HL-60/S4 treated with phorbol 12-myristate 13-acetate at 8.2 ng/mL for 4 days and 3 days (cell line): ENCODE measurements around the gene TLNRD1.

Experiments
- in situ Hi-C: fragments of 300-500 bp; cut with MboI; formaldehyde crosslinking; loops from 2 replicates; pipeline ENCODE4 v1.15.0; 2022; ENCODE audit warnings: low sequenced_read_pairs

TLNRD1 gene

GRCh38 chr15:80976851-80977250 is 23.9 kb upstream of the TLNRD1 start:
- in situ Hi-C loops: loop anchor here (5.0 to 25.0 kb wide), 3 partner anchors 135 to 522 kb away; no protein-coding TSS in a partner anchor

GRCh38 chr15:80977627-80978036 is 23.1 kb upstream of the TLNRD1 start:
- in situ Hi-C loops: loop anchor here (5.0 to 25.0 kb wide), 3 partner anchors 135 to 523 kb away; no protein-coding TSS in a partner anchor

GRCh38 chr15:80978685-80979329 is 21.9 kb upstream of the TLNRD1 start:
- in situ Hi-C loops: loop anchor here (5.0 to 25.0 kb wide), 3 partner anchors 133 to 524 kb away; no protein-coding TSS in a partner anchor

GRCh38 chr15:80979538-80980200 is 21.1 kb upstream of the TLNRD1 start:
- in situ Hi-C loops: loop anchor here (5.0 to 25.0 kb wide), 3 partner anchors 133 to 525 kb away; no protein-coding TSS in a partner anchor

DNA sequence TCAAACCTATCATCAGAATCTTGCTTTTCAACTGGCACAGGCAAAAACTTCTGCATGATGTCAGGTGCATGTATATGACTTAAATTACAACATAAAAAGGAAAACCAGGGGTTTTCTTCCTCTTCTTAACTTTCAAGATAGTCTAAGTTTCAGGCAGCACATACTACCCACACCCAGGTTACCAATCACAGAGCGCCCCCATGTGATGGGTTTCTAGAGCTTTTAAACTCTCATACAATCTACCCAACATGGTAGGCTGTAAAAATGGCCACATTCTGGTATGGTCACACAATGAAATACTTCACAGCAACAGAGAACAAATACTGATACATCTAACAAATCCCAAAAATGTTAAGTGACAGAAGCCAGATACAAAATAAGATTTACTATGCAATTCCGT is 18.5 kb upstream of the TLNRD1 start:
- in situ Hi-C loops: loop anchor here (25.0 kb wide), 1 partner anchor 130 kb away; no protein-coding TSS in a partner anchor

DNA sequence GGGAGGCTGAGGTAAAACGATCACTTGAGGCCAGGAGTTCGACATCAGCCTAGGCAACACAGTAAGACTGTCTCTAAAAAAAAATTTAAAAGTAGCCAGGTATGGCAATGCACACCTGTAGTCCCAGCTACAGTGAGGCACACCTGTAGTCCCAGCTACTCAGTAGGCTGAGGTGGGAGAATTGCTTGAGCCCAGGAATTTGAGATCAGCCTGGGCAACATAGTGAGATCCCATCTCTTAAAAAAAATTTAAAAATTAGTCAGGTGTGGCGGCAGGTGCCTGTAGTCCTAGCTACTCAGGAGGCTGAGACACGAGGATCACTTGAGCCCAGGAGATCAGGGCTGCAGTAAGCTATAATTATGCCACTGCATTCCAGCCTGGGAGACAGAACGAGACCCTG is 17.9 kb upstream of the TLNRD1 start:
- in situ Hi-C loops: loop anchor here (25.0 kb wide), 1 partner anchor 129 kb away; no protein-coding TSS in a partner anchor

- in situ Hi-C loops: loop anchor here (25.0 kb wide), 1 partner anchor 127 kb away; no protein-coding TSS in a partner anchor
Measured at GRCh38 chr15:80984856-80985255, 15.9 kb upstream of the TLNRD1 start.

GRCh38 chr15:80985981-80986380 is 14.7 kb upstream of the TLNRD1 start:
- in situ Hi-C loops: loop anchor here (25.0 kb wide), 1 partner anchor 126 kb away; no protein-coding TSS in a partner anchor

GRCh38 chr15:80986487-80986886 is 14.2 kb upstream of the TLNRD1 start:
- in situ Hi-C loops: loop anchor here (25.0 kb wide), 1 partner anchor 126 kb away; no protein-coding TSS in a partner anchor

GRCh38 chr15:80988148-80988796 is 12.5 kb upstream of the TLNRD1 start:
- in situ Hi-C loops: loop anchor here (25.0 kb wide), 1 partner anchor 124 kb away; no protein-coding TSS in a partner anchor

DNA sequence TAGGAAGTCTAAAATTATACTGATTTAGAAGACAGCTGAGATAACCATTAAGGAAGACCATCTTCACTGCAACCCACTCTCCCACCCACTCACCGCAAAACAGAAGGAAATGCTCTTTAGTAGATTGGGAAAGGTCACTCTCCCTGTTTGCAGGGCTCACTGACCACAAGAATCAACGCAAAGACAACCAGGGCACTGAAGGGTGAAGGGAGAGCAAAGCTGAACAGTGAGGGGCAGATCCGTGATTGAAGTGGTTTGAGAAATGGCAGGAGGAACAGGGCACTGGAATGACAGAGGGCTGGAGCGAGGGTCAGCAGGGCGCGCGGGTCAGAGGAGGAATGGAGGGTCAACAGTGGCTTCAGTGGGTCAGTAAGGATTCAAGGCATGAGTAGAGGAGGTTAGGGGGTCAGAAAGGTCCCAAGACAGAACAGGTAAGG is 11.6 kb upstream of the TLNRD1 start:
- in situ Hi-C loops: loop anchor here (25.0 kb wide), 1 partner anchor 123 kb away; no protein-coding TSS in a partner anchor

GRCh38 chr15:80989518-80990478 is 10.9 kb upstream of the TLNRD1 start, which contains the start of gene MESD:
MESD (minus strand) TSS chr15:80989819; CDS start chr15:80989791, 28 bp downstream.
- in situ Hi-C loops: loop anchor here (25.0 kb wide), 1 partner anchor 123 kb away; no protein-coding TSS in a partner anchor

DNA sequence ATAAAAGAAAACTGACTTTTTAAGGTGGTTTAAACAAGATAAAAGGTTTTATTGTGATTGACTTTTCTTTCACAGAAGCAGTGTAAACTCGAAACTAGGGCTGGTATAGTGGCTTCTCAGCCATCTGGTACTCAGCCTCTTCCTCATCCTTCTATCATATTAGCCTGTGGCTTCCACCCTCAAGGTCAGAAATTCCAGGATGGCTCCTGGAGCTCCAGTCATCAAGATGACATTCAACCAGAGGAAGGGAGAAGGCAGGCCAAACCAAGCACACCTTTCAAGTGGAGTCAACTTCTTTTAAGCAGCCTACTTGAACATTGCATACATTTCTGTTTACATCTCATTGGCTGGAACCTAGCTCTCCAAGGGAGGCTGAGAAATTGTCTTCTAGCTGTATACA is 9.8 kb upstream of the TLNRD1 start:
- in situ Hi-C loops: loop anchor here (25.0 kb wide), 1 partner anchor 121 kb away; no protein-coding TSS in a partner anchor

GRCh38 chr15:80991421-80991820 is 9.3 kb upstream of the TLNRD1 start:
- in situ Hi-C loops: loop anchor here (25.0 kb wide), 1 partner anchor 121 kb away; no protein-coding TSS in a partner anchor

DNA sequence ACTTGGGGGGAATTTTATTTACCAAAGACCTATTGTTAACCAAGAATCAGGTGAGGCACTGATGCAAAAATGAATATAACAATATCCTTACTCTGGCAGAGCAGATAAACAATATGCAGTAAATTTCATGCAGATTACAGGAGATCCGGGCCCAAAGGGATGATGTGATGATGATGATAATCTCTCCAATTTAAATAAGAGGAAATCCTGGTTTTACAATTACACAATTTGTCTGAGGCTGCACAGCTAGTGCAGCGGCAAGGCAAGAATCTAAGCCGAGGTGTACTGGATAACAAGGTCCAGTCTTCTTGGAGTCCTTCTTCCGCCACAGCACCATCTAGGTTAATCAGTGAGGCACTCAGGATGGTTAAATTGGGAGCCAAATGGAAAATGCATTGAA is 8.7 kb upstream of the TLNRD1 start:
- in situ Hi-C loops: loop anchor here (25.0 kb wide), 1 partner anchor 120 kb away; no protein-coding TSS in a partner anchor

GRCh38 chr15:80992441-80992840 is 8.3 kb upstream of the TLNRD1 start:
- in situ Hi-C loops: loop anchor here (25.0 kb wide), 1 partner anchor 120 kb away; no protein-coding TSS in a partner anchor

- in situ Hi-C loops: loop anchor here (25.0 kb wide), 1 partner anchor 116 kb away; no protein-coding TSS in a partner anchor
Measured at GRCh38 chr15:80996247-80996646, 4.5 kb upstream of the TLNRD1 start.

DNA sequence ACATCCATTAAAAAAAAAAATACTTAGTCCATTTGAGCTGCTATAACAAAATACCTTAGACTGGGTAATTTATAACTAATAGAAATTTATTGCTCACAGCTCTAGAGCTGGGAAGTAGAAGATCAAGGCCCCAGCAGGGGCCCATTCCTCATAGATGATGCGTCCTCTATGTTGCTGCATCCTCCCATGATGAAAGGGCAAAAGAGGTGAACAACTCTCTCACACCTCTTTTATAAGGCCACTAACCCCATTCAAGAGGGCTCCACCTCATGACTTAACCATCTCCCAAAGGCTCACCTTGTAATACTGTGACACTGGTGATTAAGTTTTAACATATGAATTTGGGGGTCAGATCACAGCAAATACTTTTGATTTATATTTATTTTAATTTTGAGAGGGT is 3.0 kb upstream of the TLNRD1 start:
- in situ Hi-C loops: loop anchor here (25.0 kb wide), 1 partner anchor 115 kb away; no protein-coding TSS in a partner anchor

DNA sequence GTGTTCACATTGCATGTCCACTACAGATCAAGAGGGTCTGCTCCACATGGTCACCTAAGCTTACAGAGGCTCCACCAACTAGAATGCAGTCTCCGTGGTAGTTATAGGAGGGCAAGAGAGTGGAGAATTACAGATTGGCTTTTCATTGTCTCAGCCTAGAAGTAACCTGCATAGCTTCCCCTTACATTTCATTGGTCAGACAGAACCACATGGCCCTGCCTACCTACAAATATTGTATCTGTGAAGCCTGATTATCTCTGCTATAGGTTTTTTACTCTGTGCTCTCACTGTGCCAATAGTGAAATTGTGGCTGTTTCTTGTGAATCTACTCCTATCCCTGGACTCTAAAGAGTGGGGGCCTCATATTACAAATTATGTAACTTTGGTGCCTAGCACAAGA is 2.5 kb upstream of the TLNRD1 start:
- in situ Hi-C loops: loop anchor here (25.0 kb wide), 1 partner anchor 114 kb away; no protein-coding TSS in a partner anchor
